GM19035 (cell line): ENCODE measurements around the gene SLC19A1.

Experiments
- ATAC-seq: cut with Tn5 transposase; IDR thresholded peaks from one replicate; pipeline ENCODE4 v1.9.1; 2021; ENCODE audit not compliant: unreplicated experiment

SLC19A1 gene

DNA sequence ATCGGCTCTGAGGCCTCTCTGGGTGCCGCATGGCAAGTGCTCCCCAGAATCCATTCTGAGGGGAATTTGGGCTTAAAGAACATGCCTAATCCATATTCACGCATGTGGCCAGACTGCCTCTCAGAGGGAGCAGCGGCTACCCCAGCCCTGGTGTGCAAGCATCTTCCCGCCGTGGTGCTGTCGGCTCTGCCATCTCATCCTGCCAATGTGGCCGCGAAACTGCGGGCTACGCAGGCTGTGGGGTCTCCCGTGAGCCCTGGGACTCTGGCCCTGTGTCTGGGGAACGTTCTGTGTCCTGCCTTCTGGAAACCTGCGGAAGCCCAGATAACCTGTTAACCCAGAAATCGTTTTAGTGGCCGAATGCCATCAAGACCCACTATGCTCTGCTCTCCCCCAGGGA lies 60.7 kb downstream of the SLC19A1 start:
- no peak for ATAC-seq

DNA sequence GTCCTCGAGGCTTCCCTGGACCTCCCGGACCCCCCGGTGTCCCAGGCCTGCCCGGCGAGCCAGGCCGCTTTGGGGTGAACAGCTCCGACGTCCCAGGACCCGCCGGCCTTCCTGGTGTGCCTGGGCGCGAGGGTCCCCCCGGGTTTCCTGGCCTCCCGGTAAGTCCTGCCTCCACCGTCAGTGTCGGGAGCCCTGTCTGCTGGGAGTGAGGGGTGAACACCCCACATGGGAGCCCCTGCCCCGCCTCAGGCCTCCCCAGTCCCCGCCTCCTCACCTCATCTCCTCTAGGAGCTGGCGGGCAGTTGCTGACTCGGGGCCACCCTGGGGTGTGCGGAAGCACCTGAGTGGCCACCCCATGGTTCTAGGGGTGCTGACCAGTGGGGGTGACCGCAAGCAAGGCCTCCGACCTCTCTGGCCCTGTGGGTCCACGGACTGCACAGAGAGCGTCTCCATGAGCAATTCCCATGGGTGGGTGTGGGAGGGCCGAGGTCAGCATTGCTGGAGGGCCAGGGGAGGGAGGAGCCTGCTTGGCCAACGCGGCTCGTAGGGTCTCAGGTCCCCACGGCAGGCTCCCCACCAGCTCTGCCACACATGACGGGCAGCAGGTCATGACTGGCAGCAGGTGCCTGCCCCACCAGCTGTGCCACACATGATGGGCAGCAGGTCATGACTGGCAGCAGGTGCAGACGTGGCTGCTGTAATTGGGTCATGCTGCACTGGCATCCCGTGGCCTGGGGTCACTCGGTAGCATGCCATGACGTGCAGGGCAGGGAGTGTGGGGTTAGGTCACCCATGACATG lies 61.3 kb downstream of the SLC19A1 start:
- ATAC-seq, result no peak

DNA sequence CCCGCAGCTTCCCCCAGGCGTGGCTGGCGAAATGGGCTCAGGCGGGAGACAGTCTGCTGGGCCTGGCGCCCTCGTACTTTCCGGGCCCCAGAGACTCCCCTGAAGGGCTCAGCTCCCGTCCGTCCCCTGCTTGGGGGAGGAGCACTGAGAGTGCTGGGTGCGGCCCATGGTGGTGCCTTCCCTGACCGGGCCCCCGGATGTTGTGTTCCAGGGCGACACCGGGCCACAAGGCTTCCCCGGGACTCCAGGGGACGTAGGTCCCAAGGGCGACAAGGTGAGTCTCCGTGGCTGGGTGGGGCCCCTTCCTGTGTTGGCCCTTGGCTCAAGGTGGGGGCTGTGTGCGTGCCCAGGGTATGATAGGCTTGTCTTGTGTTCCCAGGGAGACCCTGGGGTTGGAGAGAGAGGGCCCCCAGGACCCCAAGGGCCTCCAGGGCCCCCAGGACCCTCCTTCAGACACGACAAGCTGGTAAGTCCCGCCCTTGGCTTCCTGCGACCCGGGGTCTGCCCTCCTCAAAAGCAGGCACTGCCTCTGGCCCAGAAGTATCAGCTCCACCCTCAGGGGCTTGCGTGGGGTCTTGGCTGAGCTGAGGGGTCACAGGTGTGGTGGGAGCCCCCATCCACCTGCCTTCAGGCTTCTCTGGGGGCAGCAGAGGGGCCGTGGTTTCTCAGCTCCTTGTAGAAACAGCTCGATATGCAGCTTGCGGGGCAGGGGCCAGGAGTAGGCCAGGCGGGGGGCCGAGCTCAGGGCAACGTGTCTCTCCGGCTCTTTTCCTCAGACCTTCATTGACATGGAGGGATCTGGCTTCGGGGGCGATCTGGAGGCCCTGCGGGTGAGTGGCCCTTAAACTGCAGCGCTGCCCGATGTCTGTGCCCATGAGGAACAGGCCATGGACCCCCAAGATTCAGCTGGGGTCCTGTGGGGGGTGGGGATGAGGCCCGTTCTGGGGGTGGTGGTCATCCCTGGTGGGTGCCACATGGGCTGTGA lies 62.3 kb downstream of the SLC19A1 start:
- no peak for ATAC-seq

DNA sequence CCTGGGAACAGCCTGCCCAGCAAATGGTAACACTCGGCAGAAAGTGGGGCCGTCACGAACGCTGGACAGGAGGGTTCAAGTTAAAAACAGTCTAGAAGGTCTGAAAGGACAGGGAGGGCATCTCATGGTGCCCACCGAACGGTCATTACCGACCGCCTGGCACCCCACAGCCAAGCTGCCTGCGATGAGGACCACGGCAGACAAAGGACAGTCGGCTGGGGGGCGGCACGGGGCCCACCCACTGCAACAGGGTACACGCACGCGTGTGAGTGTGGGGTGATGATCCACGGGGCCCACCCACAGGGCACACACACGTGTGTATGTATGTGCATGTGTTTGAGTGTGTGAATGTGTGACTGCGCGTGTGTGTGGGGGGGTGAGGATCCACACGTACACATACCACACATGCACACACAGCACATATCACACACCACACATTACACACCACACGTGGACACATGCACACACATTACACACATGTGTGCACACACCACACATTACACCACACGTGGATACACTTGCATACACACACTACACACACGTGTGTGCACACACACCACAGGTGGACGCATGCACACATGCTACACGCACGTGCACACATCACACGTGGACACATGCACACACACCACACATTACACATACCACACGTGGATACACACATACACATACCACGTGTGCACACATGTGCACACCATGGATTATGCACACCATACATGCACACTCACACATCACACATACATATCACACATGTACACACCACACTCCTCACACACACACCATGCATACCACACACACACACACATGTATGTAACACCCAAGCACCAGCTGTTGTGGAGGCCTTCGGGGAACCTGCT lies 63.2 kb downstream of the SLC19A1 start:
- no peak for ATAC-seq

DNA sequence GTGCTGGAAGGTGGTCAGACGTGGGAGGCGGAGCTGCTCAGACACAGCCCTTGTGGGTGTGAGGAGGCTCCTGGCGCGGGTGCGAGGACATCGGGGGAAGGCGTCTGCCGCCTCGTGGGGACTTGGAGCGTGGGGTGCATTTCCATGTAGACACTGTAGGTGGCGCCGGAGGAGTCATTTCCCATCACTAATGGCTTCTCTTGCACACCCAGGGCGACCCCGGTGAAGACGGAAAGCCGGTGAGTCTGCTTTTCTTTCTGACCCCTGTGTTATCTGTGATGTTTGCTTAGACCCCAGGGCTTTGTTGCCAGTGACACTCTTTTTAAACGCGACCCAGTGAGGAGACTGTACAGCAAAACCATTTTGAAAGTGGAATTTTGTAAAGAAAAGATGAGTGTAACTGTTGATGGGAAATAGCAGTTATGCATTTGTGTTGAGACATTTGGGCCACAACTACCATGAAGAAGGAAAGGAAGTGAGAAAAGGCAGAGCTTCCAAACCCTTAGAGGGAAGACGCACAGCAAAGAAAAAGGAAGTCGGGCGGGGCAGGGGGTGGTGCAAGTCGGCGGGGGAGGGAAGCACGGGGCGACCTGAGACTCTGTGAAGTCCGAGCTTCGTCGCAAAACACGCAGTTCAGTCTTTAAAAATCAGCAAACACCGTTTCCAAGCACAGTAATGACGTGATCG lies 64.0 kb downstream of the SLC19A1 start:
- no peak for ATAC-seq

DNA sequence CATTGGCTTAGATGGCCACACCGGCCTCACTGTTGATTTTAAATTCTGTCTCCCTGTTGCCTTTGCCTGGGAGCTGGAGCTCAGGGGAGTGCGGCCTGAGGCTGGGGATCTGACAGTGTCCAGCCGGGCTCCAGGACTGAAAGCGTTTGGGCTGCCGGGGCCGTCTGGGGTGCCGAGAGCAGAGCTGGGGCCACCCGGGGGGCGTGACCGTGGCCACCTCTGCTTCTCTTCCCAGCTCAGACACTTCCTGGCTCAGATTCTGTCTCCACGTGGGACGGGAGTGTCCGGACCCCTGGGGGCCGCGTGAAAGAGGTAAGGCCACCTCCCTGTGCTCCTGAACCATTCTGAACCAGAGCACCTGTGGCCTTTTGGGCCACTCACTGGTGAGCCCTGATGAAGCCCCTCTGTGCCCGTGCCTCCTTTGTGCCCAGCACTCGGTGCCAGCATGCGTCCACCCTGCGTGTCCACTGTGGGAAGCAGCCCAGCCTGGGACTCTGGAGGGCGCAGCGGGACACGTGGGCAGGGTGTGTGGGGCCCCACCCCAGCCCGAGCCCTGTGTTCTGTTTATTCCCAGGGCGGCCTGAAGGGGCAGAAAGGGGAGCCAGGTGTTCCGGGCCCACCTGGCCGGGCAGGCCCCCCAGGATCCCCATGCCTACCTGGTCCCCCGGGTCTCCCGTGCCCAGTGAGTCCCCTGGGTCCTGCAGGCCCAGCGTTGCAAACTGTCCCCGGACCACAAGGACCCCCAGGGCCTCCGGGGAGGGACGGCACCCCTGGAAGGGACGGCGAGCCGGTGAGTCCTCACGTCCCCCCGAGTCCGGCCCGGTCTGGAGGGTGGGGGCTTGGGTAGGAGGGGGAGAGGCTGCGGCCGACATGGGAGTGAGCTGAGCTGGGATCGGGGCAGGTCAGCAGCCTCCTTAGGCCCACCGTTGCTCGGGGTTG lies 64.8 kb downstream of the SLC19A1 start:
- no peak for ATAC-seq

DNA sequence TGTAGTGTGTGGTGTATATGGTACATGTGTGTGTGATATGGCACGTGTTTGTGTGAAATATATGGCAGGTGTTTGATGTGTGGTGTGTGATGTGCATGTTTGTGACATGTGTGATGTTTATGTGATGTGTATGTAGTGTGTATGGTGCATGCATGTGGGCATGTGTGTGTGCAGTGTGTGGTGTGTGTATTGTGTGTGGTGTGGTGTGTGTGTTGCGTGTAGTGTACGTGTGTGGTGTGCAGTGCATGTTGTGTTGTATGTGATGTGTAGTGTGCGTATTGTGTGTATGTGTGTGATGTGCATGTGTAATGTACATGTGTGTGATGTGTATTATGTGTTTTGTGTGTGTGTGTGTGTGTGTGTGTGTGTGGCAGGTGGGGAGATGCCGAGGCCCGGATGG lies 65.7 kb downstream of the SLC19A1 start:
- ATAC-seq, result no peak

DNA sequence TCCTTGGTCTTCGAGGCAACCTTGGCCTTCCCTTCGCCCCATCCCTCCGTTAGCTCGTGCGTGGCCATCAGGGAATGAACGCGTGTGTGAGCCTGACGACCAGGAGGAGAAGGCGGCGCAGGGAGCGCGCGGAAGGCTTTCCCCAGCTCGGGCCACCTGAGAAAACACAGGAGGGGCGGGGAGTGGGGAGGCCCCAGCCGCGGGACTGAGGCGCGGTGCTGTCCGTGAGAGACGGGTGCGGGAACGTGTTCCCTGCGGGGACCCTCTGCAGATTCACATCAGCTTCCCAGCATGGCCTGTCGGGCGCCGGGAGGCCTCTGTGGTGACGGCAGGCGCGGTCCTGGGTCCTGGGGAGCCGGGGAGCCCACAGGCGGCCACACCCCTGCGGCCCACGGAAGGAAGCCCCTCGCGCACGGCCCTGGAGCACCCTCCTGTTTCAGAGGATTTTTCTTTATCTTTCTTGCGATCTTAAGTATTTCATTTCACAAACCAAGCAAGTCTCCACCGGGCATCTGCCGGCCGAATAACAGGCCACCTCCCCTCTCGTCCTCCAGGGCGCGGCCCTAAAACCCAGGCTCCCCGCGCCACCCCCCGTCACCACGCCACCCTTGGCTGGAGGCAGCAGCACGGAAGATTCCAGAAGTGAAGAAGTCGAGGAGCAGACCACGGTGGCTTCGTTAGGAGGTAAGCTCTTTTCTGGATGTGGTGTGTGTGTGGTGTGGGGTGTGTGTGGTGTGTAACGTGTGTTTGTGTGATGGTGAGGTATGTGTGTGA lies 66.3 kb downstream of the SLC19A1 start:
- ATAC-seq, result no peak

DNA sequence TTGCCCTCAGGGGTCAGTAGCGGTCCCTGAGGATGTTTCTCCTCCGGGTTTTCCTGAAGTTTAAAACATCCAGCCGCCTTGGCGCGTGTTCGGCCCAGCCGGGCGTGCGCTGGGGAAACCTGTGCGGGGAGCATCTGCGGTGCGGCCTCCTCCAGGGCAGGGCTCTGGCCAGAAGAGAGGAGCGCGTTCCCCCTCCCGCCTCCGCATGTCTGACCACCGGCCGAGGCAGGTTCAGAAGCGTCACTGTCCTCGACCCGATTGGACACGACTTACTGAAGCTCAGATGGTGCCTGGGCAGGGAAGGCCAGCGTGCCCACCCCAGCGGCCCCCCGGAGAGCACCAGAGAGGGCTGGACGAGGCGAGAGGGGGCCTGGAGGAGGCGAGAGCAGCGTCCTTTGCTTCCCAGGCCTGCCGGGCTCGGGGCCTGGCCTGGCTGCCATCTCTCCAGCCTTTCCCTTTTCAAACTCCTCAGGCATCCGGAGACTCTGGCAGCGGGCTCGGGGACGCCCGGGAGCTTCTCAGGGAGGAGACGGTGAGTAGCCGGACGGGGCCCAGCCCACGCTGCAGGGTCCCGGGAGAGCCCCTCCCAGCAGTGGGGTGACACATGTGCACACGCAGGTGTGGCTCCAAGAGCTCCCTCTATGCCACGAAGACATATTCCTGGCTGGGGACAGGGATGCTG lies 67.1 kb downstream of the SLC19A1 start:
- ATAC-seq, result no peak

DNA sequence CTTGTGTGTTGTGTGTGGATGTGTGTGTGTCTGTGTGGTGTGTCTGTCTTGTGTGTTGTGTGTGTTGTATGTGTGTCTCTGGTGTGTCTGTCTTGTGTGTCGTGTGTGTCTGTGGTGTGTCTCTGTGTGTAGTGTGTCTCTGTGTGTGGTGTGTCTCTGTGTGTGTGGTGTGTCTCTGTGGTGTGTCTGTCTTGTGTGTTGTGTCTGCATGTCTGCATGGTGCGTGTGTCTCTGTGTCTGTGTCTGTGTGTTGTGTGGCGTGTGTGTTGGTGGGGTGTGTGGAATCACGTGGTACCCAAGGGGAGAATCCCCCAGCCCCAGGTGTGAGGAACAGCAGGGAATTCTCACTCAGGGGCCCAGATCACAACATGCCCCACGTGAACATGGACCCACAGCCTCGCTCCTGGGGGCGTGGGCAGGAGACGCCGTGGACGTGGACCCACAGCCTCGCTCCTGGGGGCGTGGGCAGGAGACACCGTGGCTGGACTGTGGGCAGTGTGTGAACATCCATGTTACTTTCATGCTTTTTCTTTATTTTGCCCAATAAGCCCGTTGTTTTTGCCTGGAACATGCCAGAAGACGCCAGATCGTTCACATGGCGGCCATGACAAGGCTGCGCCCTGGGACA lies 67.8 kb downstream of the SLC19A1 start:
- no peak for ATAC-seq

DNA sequence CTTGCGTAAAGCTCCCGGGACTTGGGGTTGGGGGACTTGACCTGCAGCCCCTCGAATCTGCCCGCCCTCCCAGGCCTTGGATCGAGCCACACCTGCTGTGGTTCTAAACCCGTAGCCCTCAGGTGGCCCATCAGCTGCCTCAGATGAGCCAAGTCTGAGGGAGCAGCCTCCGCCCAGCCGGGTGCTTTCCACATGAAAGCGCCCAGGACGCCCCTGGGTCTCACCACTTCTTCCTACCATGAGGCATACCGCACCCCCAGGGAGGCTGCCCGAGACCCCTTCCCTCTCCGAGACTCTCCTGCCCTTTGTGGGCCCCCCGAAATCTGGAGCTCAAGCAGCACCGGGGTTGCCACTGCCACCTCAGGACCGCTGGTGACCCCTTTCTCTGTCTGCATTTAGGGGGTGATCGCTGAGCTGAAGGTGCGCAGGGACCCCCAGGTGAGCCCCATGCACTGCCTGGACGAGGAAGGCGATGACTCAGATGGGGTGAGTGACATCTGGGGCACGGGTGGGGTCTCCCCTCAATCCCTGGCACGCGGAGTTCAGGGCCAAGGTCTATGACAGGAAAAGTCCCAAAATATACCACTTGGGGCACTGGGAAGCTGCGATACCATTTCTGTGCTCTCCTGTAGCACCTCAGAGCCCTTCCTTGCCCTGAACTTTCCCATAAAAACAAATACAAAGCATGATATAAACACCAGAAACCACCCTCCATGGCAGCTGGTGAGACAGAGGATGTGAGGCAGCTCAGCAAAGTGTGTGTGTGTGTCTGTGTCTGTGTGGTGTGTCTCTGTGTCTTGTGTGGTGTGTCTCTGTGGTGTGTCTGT lies 68.5 kb downstream of the SLC19A1 start:
- no peak for ATAC-seq

DNA sequence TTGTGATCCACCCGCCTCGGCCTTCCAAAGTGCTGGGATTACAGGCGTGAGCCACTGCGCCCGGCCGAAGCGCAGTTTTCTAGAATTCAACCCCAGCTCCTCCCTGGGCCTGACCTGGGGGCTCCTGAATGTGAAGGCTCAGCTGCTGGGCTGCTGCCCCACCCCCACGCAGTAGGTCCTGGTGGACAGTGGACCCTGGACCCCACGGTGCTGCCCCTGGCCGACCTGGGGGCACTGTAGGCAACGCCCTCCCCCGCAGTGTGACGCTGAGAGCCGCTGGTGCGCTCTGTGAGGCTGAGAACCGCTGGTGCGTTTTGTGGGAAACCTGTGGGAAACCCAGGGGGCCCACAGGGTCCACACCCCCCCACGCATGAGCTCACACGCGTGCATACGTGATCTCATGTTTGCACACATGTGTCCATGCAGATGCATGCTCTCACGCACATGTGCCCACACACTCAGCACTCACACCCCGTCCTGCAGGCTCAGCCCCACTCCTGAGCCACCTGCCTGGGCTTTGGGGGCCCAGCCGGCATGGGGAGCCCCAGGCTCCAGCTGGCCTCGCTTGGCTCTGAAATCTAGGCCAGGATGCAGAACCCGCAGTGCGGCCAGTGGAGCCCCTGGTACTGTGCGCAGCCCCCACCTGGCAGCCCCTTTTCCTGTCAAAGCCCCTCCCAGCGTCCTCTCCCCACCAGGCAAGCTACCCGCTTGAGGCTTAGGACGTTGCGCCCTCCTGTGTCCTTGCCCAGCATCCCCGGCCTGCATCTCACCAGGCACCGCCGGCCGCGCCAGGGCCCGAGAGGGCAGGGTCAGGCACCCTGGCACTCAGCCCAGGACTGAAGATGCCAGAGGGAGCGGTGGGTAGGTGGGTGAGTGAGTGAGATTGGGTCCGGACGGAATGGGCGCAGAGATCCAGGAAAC lies 69.5 kb downstream of the SLC19A1 start:
- no peak for ATAC-seq

DNA sequence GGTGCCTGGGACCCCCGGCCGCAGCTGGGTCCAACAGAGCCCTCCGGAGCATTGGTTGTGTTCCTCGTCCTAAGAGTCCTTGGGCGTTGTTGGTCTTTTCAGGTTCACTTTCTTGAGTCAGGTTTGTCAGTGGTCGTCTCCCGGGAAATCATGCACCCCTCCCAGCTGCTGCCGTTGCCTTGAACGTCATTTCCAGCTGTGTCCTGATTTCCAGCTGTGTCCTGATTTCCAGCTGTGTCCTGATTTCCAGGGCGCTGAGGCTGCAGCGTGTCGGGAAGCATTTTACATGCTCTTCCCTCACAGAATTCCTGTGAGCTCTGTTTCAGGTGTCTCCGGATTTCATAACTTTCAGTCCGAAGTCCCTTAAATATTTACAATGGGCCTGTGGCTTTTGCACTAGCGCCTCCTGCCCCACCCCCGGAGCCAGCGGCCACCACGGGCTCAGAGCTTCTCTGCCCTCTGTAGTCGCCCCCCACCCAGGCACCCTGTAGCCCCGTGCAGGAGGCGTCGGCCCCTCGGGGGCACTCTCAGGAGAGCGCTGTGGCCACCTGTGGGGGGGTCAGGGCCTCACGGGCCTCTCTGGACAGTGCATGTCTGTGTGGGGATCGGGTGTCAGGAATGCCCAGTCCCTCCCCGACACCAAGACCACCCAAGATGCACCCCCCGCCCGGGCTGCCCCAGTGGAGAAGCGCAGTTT lies 70.6 kb downstream of the SLC19A1 start:
- no peak for ATAC-seq

DNA sequence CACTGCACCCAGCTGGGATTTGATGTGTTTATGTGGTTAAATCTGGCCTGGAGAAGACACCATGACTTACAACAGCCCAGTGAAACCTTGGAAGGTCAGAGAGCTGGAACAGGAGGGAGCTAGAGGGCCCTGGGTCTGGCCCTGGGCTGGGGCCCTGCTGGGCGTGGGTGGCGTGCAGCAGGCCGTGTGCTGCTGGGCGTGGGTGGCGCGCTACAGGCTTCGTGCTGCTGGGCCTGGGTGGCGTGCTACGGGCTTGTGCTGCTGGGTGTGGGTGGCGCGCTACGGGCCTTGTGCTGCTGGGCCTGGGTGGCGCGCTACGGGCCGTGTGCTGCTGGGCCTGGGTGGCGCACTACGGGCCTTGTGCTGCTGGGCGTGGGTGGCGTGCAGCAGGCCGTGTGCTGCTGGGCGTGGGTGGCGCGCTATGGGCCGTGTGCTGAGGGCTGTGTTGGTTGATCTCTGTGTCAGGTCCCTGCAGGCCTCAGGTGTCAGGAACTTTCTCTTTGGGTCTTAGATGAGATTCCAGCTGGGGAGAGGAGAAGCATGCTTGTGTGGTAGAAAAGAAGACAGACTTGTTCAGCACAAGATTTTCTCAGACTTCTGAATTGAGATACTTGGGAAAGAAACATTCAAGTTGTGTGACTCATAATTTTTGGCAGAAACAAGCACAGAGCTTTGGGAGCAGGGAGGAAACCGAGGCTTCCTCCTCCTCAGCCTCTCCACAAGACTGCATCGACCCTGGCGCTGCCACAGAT lies 71.3 kb downstream of the SLC19A1 start:
- no peak for ATAC-seq
